ENCODE results near the gene CLEC16A.
"Not testable (repeated sequence)": the region's sequence is repeated elsewhere in the genome, so short reads cannot be mapped to it uniquely, and the experiment has no call there.

CLEC16A gene

GRCh38 chr16:10941127-10941933 is 3.0 kb upstream of the CLEC16A start:
- DNase-seq (ENCODE audit: low read depth in 2 of 2), result no peak

GRCh38 chr16:10941935-10942351 is 2.4 kb upstream of the CLEC16A start:
- DNase-seq (ENCODE audit: low read depth in 2 of 2), result not testable (repeated sequence)

GRCh38 chr16:10942352-10943063 is 1.9 kb upstream of the CLEC16A start, which contains the start of gene DEXI:
Gene DEXI, minus strand, starts transcription at chr16:10942468. Its CDS starts 463 bp downstream, at chr16:10942005.
- peak; percentile 91 to 96 for DNase-seq (ENCODE audit: low read depth in 2 of 2)

- no peak for DNase-seq (ENCODE audit: low read depth in 2 of 2)
Measured at GRCh38 chr16:10943064-10943353, 1.4 kb upstream of the CLEC16A start.

GRCh38 chr16:10945065-10945787 is 862 bp downstream of the CLEC16A start:
- no peak for DNase-seq (ENCODE audit: low read depth in 2 of 2)

- DNase-seq (ENCODE audit: low read depth in 2 of 2), result no peak
Measured at GRCh38 chr16:10946308-10946707, 1.9 kb downstream of the CLEC16A start.

GRCh38 chr16:10947211-10947787 is 2.9 kb downstream of the CLEC16A start:
- DNase-seq (ENCODE audit: low read depth in 2 of 2), result no peak

GRCh38 chr16:10949424-10949970 is 5.1 kb downstream of the CLEC16A start:
- no peak for DNase-seq (ENCODE audit: low read depth in 2 of 2)

GRCh38 chr16:10950393-10950792 is 6.0 kb downstream of the CLEC16A start:
- no peak for DNase-seq (ENCODE audit: low read depth in 2 of 2)

GRCh38 chr16:10951026-10951425 is 6.7 kb downstream of the CLEC16A start:
- no peak for DNase-seq (ENCODE audit: low read depth in 2 of 2)

- no peak for DNase-seq (ENCODE audit: low read depth in 2 of 2)
Measured at GRCh38 chr16:10954903-10955302, 10.5 kb downstream of the CLEC16A start.

- no peak for DNase-seq (ENCODE audit: low read depth in 2 of 2)
Measured at GRCh38 chr16:10957771-10958482, 13.6 kb downstream of the CLEC16A start.

GRCh38 chr16:10959161-10959560 is 14.8 kb downstream of the CLEC16A start:
- DNase-seq (ENCODE audit: low read depth in 2 of 2), result no peak

- no peak for DNase-seq (ENCODE audit: low read depth in 2 of 2)
Measured at GRCh38 chr16:10961231-10961630, 16.9 kb downstream of the CLEC16A start.

GRCh38 chr16:10964039-10964890 is 19.9 kb downstream of the CLEC16A start:
- DNase-seq (ENCODE audit: low read depth in 2 of 2), result peak; percentile 74 to 83

GRCh38 chr16:10964891-10965326 is 20.5 kb downstream of the CLEC16A start:
- peak in 1 of 2 donors; percentile 48 for DNase-seq (ENCODE audit: low read depth in 2 of 2)

- DNase-seq (ENCODE audit: low read depth in 2 of 2), result no peak
Measured at GRCh38 chr16:10965440-10966061, 21.2 kb downstream of the CLEC16A start.

- no peak for DNase-seq (ENCODE audit: low read depth in 2 of 2)
Measured at GRCh38 chr16:10966129-10966528, 21.8 kb downstream of the CLEC16A start.

- DNase-seq (ENCODE audit: low read depth in 2 of 2), result not testable (repeated sequence)
Measured at GRCh38 chr16:10966559-10966958, 22.2 kb downstream of the CLEC16A start.

GRCh38 chr16:10967986-10968385 is 23.6 kb downstream of the CLEC16A start:
- DNase-seq (ENCODE audit: low read depth in 2 of 2), result no peak

All from stimulated activated CD8-positive, alpha-beta memory T cell treated with anti-CD3 and anti-CD28 coated beads, Interleukin-2, amount 100 ng/mL, for 48 hours (primary cell).